ENCODE measurements around the gene UNC5CL. TPM values are rescaled to one million over a fixed set of nuclear protein-coding genes. Genes with fewer than 3 reads are reported as not detected.

The UNC5CL gene
- total and polyA plus RNA-seq, 2 donors (not counting 1 experiment from before 2014, with no cell fraction given), result 0.01 to 0.17 TPM

DNA sequence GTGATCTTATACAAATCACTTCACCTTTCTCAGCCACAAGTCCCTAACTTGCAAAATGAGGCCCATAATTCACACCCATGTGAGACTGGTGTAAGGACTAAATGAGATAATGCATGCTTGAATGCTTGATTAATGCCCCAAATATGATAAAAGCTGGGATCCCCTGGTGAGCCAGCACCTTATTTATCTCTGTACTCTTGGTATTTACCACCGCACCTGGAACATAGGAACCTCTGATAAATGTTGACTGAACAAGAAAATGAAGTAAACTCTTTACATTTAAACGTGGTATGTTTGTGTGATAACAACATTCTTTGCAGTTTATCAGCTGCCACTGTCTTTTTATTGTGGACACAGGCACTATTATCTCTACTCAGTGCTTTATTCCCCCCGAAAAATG lies 11.5 kb upstream of the UNC5CL start:
- no peak overlapping the region for H3K4me3 ChIP-seq (replicated peaks in 1 of 4; ENCODE audit: control extremely low read depth in 1 of 4, insufficient read depth in 1 of 4, low read depth in 3 of 4, low read length in 4 of 4)
- no peak for DNase-seq (ENCODE audit: low read depth in 2 of 2)
- no peaks in the 10 kb centered on the region for H3K4me1 ChIP-seq (ENCODE audit: control insufficient read depth, extremely low read depth, insufficient read depth, low read length)
- TF ChIP-seq EZH2 (IDR thresholded peaks at IDR 0.05; ENCODE audit: low read length, missing control alignments), result no peak
- TF ChIP-seq, protein P1, sequence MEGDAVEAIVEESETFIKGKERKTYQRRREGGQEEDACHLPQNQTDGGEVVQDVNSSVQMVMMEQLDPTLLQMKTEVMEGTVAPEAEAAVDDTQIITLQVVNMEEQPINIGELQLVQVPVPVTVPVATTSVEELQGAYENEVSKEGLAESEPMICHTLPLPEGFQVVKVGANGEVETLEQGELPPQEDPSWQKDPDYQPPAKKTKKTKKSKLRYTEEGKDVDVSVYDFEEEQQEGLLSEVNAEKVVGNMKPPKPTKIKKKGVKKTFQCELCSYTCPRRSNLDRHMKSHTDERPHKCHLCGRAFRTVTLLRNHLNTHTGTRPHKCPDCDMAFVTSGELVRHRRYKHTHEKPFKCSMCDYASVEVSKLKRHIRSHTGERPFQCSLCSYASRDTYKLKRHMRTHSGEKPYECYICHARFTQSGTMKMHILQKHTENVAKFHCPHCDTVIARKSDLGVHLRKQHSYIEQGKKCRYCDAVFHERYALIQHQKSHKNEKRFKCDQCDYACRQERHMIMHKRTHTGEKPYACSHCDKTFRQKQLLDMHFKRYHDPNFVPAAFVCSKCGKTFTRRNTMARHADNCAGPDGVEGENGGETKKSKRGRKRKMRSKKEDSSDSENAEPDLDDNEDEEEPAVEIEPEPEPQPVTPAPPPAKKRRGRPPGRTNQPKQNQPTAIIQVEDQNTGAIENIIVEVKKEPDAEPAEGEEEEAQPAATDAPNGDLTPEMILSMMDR (conservative IDR thresholded peaks at IDR 0.05 in 1 of 2, IDR thresholded peaks at IDR 0.05 in 1 of 2; ENCODE audit: low read depth in 1 of 2, low read length in 2 of 2), result no peak
- no peaks in the 10 kb centered on the region for H3K9me3 ChIP-seq (ENCODE audit: control insufficient read depth, insufficient read depth, low read depth, low read length)
- no peak overlapping the region for H3K9ac ChIP-seq (ENCODE audit: insufficient read depth, low read length)
- H3K79me2 ChIP-seq (ENCODE audit: control insufficient read depth, insufficient read depth, low read length), result no peaks in the 10 kb centered on the region
- H3K36me3 ChIP-seq (ENCODE audit: control insufficient read depth, insufficient read depth, low read length), result no peaks in the 10 kb centered on the region
- no peak overlapping the region for H3K27ac ChIP-seq (ENCODE audit: insufficient read depth, low read length)
- H4K20me1 ChIP-seq (ENCODE audit: control insufficient read depth, extremely low read depth, insufficient read depth, low read length), result no peaks in the 10 kb centered on the region
- no peak overlapping the region for H3K4me2 ChIP-seq (ENCODE audit: extremely low read depth, insufficient read depth, low read length)
- no peak overlapping the region for H2AFZ ChIP-seq (ENCODE audit: low read length)
- H3K27me3 ChIP-seq (ENCODE audit: control insufficient read depth, insufficient read depth, low read length), result peaks cover 2% of the 10 kb centered on the region

DNA sequence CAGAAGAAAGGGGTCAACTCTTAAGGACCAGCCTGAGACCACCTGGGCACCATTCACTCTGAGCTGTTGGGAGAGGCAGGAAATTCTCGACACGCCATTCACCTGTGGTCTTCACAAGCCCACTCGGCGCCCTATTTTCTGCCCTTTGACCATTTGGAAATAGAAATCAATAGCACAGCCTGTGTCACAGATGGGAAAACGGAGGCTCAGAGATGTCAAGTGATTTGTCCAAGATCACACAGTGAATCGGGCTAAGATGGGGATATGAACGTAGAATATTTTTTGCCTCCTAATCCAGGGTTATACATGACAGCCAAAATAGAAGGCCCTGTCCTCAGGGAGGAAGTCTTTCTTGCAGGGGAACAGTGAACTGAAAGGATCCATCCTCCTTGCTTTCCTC lies 10.9 kb upstream of the UNC5CL start:
- Histone ChIP-seq H3K4me3 (replicated peaks in 1 of 4; ENCODE audit: control extremely low read depth in 1 of 4, insufficient read depth in 1 of 4, low read depth in 3 of 4, low read length in 4 of 4) (no peak overlapping the region), H3K9ac (ENCODE audit: insufficient read depth, low read length) (no peak overlapping the region), H3K4me1 (ENCODE audit: control insufficient read depth, extremely low read depth, insufficient read depth, low read length) (no peaks in the 10 kb centered on the region), H3K4me2 (ENCODE audit: extremely low read depth, insufficient read depth, low read length) (no peak overlapping the region), H4K20me1 (ENCODE audit: control insufficient read depth, extremely low read depth, insufficient read depth, low read length) (no peaks in the 10 kb centered on the region), H3K27ac (ENCODE audit: insufficient read depth, low read length) (no peak overlapping the region), H3K36me3 (ENCODE audit: control insufficient read depth, insufficient read depth, low read length) (no peaks in the 10 kb centered on the region), H3K27me3 (ENCODE audit: control insufficient read depth, insufficient read depth, low read length) (peaks cover 2% of the 10 kb centered on the region), H3K9me3 (ENCODE audit: control insufficient read depth, insufficient read depth, low read depth, low read length) (no peaks in the 10 kb centered on the region), H2AFZ (ENCODE audit: low read length) (no peak overlapping the region), H3K79me2 (ENCODE audit: control insufficient read depth, insufficient read depth, low read length) (no peaks in the 10 kb centered on the region)
- TF ChIP-seq, protein P1 (conservative IDR thresholded peaks at IDR 0.05 in 1 of 2, IDR thresholded peaks at IDR 0.05 in 1 of 2; ENCODE audit: low read depth in 1 of 2, low read length in 2 of 2), result no peak
- TF ChIP-seq EZH2 (IDR thresholded peaks at IDR 0.05; ENCODE audit: low read length, missing control alignments), result no peak
- no peak for DNase-seq (ENCODE audit: low read depth in 2 of 2)

DNA sequence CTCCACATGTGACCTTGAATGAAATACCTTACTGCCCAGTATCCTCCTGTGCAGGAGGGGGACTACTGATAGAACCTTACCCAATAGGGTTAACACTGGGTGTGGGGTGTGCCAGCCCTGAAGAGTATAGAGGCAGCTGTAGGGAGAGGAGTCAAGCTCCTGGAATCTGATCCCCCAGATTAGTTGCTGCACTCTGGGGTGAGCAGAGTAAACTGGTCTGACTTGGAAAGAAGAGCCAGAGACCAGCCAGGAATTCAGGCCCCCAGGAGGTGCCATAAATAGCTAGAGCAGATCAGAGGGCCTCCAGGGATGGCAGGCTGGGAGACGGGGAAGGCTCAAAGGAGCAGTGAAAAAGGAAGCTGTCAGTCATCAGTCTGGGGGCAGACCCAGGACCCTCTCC lies 10.5 kb upstream of the UNC5CL start:
- DNase-seq (ENCODE audit: low read depth in 2 of 2), result no peak
- Histone ChIP-seq H3K4me3 (replicated peaks in 1 of 4; ENCODE audit: control extremely low read depth in 1 of 4, insufficient read depth in 1 of 4, low read depth in 3 of 4, low read length in 4 of 4) (no peak overlapping the region), H3K4me2 (ENCODE audit: extremely low read depth, insufficient read depth, low read length) (no peak overlapping the region), H3K27me3 (ENCODE audit: control insufficient read depth, insufficient read depth, low read length) (peaks cover 2% of the 10 kb centered on the region), H4K20me1 (ENCODE audit: control insufficient read depth, extremely low read depth, insufficient read depth, low read length) (no peaks in the 10 kb centered on the region), H3K4me1 (ENCODE audit: control insufficient read depth, extremely low read depth, insufficient read depth, low read length) (no peaks in the 10 kb centered on the region), H3K9me3 (ENCODE audit: control insufficient read depth, insufficient read depth, low read depth, low read length) (no peaks in the 10 kb centered on the region), H3K27ac (ENCODE audit: insufficient read depth, low read length) (no peak overlapping the region), H3K79me2 (ENCODE audit: control insufficient read depth, insufficient read depth, low read length) (no peaks in the 10 kb centered on the region), H3K36me3 (ENCODE audit: control insufficient read depth, insufficient read depth, low read length) (no peaks in the 10 kb centered on the region), H2AFZ (ENCODE audit: low read length) (no peak overlapping the region), H3K9ac (ENCODE audit: insufficient read depth, low read length) (no peak overlapping the region)
- no peak for TF ChIP-seq EZH2 (IDR thresholded peaks at IDR 0.05; ENCODE audit: low read length, missing control alignments)
- TF ChIP-seq, protein P1 (conservative IDR thresholded peaks at IDR 0.05 in 1 of 2, IDR thresholded peaks at IDR 0.05 in 1 of 2; ENCODE audit: low read depth in 1 of 2, low read length in 2 of 2), result no peak

Data from fibroblast of lung (primary cell).